Epidermal melanocyte (primary cell): ENCODE measurements around the gene SAP30L.

Experiments
- DNase-seq: peaks from one replicate; pipeline ENCODE4 v3.0.0; 2011; ENCODE audit warnings: low spot score; ENCODE audit not compliant: insufficient read length

The SAP30L gene

DNA sequence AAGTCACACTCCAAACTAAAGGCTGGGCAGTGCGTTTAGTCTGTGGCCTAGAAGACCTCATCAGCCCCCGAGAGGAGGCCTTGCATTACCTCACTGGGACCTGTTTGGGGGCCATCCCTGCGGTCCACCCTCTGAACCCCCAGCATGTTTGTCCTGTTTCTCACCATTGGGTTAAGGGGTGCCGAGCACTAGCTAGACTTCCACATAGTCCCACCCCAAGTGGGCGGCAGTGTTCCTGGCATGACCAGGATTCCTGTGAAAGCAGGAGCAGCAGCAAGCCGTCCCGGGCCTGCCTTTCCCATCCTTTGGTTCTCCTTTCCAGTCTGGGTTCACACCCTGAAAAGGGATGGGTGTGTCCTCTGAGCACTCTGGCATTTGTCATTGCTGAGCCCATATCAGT, 26.6 kb upstream of the SAP30L start:
- DNase-seq: no peak

DNA sequence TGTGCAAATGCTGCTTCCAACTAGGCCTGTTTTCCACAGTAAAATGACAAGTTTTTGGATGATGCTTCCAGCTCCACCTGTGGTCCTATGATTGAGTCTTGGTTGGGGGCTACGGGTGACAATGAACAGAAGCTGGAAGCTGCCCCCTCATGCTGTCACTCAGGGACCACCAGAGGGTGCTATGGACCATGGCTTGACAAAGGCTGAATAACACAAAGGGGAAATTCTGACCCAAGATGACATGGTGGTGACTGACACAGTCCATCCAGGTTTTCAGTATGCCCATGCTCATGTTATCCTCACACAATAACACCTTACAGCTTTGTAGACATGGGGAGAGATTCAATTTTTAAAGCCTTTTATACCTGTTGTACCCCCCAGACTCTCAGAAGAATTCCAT, 23.9 kb upstream of the SAP30L start:
- DNase-seq: no peak

- no peak for DNase-seq
These were observed 23.5 kb upstream of the SAP30L start for GRCh38 chr5:154422298-154422697.

DNA sequence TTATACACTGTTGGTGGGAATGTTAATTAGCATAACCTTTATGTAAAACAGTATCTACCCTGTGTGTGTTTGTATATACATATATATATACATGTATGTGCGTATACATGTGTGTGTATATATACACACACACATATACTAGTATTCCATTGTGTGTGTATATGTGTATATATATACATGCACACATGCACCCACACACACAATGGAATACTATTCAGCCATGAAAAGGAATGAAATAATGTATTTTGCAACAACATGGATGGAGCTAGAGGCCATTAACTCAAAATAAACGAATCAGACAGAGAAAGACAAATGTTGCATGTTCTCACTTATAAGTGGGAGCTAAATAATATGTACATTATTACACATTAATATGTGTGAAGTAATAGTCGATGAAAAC, 17.6 kb upstream of the SAP30L start:
- DNase-seq: no peak

DNA sequence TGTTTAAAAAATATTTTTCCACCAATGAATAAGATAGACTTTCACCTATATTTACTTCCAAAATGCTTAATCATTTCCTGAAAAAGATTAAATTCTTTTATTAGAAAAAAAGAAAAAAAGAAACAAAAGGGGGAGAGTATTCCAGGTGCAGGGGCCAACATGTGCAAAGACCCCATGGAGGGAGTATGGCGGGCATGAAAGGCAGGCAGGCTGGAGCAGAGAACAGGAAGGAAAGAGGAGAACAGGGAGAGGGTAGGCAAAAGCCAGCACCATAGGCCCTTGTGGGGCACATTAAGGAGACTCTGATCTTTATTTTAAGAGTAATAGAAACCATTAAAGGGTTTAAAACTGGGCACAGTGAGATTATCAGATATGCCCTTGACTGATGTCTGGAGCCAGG, 16.5 kb upstream of the SAP30L start:
- no peak for DNase-seq

- DNase-seq: no peak
These were observed 15.3 kb upstream of the SAP30L start for GRCh38 chr5:154430466-154430865.

DNA sequence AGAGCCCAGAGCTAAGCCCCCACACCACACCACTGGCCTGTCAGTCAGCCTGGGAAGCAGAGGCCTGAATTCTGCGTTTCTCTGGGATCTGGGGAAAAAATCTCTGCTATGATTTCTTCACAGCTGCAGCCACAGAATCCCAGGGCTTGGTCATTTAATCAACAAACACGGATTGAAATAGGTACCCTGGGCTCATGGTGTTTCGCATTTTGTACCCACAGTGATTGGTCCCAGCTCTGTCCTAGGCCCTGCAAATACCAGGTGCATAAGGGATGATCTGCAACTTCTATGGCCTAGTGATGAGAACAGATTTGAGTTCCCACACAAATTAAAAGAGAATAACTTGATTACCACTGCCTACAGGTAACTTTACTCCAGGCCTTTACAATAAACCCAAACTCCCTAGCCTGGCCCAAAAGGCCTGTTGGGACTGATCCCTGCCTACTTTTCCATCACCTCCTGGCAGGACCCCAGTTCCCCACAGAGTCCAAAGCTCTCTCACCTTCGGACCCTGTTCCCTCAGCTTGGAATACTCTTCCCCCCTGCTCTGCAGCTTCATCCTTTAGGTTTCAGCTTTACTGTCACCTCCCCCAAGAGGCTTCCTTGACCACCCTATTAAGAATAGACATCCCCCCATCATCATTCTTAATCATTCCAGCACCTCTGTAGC, 14.7 kb upstream of the SAP30L start:
- no peak for DNase-seq

- DNase-seq: no peak
These were observed 10.6 kb upstream of the SAP30L start for GRCh38 chr5:154435226-154435625.

DNA sequence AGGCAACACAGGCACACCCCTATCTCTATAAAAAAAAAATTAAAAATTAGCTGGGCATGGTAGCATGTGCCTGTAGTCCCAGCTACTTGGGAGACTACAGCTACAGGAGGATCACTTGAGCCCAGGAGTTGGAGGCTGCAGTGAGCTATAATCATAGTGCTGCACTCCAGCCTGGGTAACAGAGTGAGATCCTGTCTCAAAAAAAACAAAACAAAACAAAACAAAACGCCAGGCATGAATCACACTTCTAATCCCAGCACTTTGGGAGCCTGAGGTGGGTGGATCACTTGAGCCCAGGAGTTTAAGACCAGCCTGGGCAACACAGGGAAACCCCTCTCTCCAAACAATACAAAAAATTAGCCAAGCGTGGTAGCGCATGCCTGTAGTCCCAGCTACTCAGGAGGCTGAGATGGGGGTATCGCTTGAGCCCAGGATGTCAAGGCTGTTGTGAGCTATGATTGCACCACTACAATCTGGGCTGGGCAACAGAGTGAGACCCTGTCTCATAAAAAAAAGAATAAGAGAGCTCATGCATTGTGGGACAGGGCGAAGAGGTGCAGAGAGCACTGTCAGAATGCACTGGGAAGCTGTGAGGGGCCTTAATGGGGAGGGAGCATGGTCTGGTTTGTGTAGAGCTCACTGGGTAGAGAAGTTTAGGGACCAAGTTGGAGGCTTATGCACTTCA, 8.4 kb upstream of the SAP30L start:
- no peak for DNase-seq

DNA sequence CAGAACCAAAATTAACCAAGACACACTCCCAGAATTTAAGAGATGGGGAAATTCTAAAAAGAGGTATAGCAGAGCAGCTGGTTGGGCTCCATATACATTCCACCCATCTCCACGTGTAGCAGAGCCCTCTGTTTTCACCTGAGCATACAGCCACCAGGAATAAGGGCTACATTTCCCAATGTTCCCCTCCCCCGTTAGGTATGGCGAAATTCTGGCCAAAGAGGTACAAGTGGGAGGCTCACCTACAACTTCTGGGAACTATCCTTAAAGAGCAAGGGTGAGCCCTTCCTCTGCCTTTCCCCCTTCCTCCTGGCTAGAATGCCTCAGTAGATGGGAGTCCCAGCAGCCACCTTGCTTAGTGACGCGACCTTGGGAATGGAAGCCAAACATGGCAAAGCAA, 5.3 kb upstream of the SAP30L start:
- DNase-seq: no peak

DNA sequence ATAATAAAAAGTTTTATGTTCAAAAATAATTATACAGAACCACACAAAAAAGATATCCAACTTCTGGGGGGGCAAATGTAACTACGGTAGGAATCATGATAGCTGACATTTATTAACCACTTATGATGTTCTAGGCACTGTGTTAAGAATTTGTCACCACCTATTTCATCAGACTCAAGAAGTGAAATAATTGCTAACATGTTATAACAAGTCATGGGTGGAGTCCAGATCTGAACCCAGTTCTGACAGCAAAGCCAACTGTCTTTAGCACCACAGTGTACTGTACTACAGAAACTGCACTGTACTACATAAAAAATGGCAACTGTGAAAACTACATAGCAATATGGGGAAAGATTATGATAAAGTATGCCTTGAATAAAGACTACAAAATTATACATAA, 3.0 kb upstream of the SAP30L start:
- DNase-seq: no peak

- no peak for DNase-seq
These were observed 1.0 kb upstream of the SAP30L start for GRCh38 chr5:154444556-154445421.

GRCh38 chr5:154446195-154447088, 645 bp downstream of the SAP30L start:
- DNase-seq: no peak

- no peak for DNase-seq
These were observed 1.4 kb downstream of the SAP30L start for GRCh38 chr5:154447089-154447725.

DNA sequence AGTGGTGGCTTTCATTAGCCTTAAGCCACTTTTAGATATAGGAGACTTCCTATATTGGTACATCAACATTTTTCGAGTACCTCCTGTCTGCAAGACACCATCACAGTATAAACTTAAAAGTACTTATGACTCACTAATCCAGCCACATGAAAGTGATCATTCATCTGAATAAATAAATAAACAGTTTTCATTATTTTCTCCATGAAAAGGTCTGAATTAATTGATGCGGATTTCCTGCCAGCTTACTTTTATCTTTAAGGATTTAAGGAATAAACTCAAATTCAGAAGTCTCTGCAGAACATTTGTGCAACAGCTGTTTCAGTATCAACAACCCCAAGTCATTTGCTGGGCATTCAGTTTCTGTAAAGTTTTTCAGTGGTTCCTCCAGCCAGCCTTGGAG, 4.0 kb downstream of the SAP30L start:
- DNase-seq: no peak

DNA sequence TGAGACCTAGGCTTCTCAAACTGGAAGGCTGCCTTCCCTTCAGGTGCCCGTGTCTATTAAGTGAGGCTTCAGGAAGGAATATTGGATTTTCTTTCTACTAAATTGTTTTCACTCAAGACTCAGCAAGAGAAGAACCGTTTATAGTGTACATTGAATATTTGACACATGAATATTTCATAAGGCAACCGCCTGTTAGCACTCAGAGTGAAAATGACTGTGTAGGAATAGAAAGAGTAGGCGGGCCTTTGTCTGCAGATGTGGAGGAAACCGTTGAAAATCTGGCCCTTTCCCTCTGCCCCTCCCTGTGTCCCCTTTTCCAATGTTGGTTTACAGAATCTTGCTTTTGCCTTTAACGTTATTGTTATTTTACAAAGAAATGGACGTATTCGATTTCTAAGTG, 6.2 kb downstream of the SAP30L start:
- DNase-seq: no peak

GRCh38 chr5:154455585-154455984, 9.8 kb downstream of the SAP30L start:
- DNase-seq: no peak

DNA sequence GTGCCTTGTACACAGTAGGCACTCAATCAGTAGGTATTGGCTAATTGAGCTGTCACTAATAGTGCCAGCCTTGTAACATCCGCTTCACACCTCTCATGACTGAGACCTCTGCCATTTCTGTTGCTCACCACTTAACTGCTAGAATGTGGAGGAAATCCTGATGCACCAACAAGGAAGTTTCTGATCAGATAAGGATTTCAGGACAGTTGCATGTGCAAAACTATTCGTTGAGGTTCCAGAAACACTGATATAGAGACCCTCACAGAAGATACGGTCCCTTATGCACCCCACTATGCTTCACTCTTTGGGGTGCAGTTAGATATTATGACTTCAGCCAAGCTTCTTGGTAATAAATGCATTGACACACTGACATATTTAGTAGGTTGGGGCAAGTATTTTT, 10.7 kb downstream of the SAP30L start:
- DNase-seq: no peak

- no peak for DNase-seq
These were observed 13.2 kb downstream of the SAP30L start for GRCh38 chr5:154459015-154459414.

GRCh38 chr5:154460172-154460571, 14.4 kb downstream of the SAP30L start:
- no peak for DNase-seq

GRCh38 chr5:154461531-154461930, 15.7 kb downstream of the SAP30L start:
- DNase-seq: no peak
